A673 (cell line): ENCODE data around the gene ZBED1. TPM values are rescaled to one million over a fixed set of nuclear protein-coding genes. Genes with fewer than 3 reads are reported as not detected.

Experiments
- BruUV-seq: library from RNA; stranded (reverse); fragments of 400-500 nt; replicated peaks from 2 replicates; lab custom pipeline; 2021; lab: Mats Ljungman, UMichigan
- CTCF ChIA-PET: fragments of 300-600 bp; sonication (Branson Sonifier 250); formaldehyde crosslinking; loops from one replicate; lab custom pipeline; 2022; ENCODE audit warnings: antibody characterized with exemption; lab: Charles Lee
- POLR2A ChIA-PET: fragments of 300-600 bp; sonication (Branson Sonifier 250); formaldehyde crosslinking; loops from one replicate; lab custom pipeline; 2022; ENCODE audit warnings: antibody characterized with exemption; ENCODE audit not compliant: low non-redundant PET; lab: Charles Lee
- DNase-seq: peaks from one replicate; pipeline ENCODE4 v3.0.0-alpha.2; 2015; ENCODE audit warnings: low spot score
- H3K27ac ChIP-seq: fragments of 200-600 bp; sonication (generic); 2 replicates; pipeline ENCODE4 v1.5.1; 2016; ENCODE audit warnings: mixed run types, low read depth, mild to moderate bottlenecking, mixed read lengths, antibody characterized with exemption, low read length; ENCODE audit not compliant: poor library complexity, severe bottlenecking
- H3K27me3 ChIP-seq: fragments of 200-600 bp; sonication (generic); replicated peaks from 2 replicates; pipeline ENCODE4 v1.6.1; 2017; ENCODE audit warnings: mixed run types, low read depth, mild to moderate bottlenecking, mixed read lengths, antibody characterized with exemption, low read length; ENCODE audit not compliant: insufficient read depth, poor library complexity
- H3K36me3 ChIP-seq: fragments of 200-600 bp; sonication (generic); 2 replicates; pipeline ENCODE4 v1.6.1; 2016; ENCODE audit warnings: mixed run types, mild to moderate bottlenecking, mixed read lengths, antibody characterized with exemption, low read length; ENCODE audit not compliant: insufficient read depth, poor library complexity, severe bottlenecking
- H3K4me1 ChIP-seq: fragments of 200-600 bp; sonication (generic); 2 replicates; pipeline ENCODE4 v1.6.1; 2017; ENCODE audit warnings: mixed run types, mild to moderate bottlenecking, mixed read lengths, antibody characterized with exemption, low read length; ENCODE audit not compliant: insufficient read depth, poor library complexity, severe bottlenecking
- H3K4me3 ChIP-seq: fragments of 200-600 bp; sonication (generic); 2 replicates; pipeline ENCODE4 v1.5.1; 2016; ENCODE audit warnings: low read depth, mixed run types, mild to moderate bottlenecking, mixed read lengths, low read length; ENCODE audit not compliant: poor library complexity, severe bottlenecking
- H3K9me3 ChIP-seq: fragments of 200-600 bp; sonication (generic); 2 replicates; pipeline ENCODE4 v1.6.1; 2016; ENCODE audit warnings: mixed run types, low read depth, mild to moderate bottlenecking, mixed read lengths, antibody characterized with exemption, low read length; ENCODE audit not compliant: poor library complexity, severe bottlenecking
- EZH2 ChIP-seq: fragments of 200-600 bp; sonication (generic); IDR thresholded peaks from 2 replicates; pipeline ENCODE4 v1.6.1; 2017; ENCODE audit warnings: borderline replicate concordance, low read depth, mild to moderate bottlenecking, mixed read lengths, antibody characterized with exemption, low read length; ENCODE audit not compliant: poor library complexity, severe bottlenecking
- intact Hi-C: fragments of 100-400 bp; cut with micrococcal nuclease; formaldehyde crosslinking; loops from one replicate; pipeline ENCODE4 v1.10.0; 2022; ENCODE audit not compliant: unreplicated experiment
- total RNA-seq: library from RNA; stranded (reverse); gene quantifications from 2 replicates; pipeline ENCODE4 v1.2.3, GENCODE V29; 2021
- TF ChIP-seq, protein P1 (sequence below): fragments of 300-800, 200-600 bp; sonication (generic); conservative IDR thresholded peaks from 2 replicates; pipeline ENCODE4 v1.5.1; 2017; ENCODE audit warnings: low read depth, mild to moderate bottlenecking, antibody characterized with exemption, low read length, moderate library complexity, mixed read lengths

ZBED1 gene
- total RNA-seq, 1 experiment from 2014 or later: 37.6 TPM

- no peaks in the 10 kb centered on the region for H3K9me3 ChIP-seq
- no TSS peak for BruUV-seq
- no peak for TF ChIP-seq EZH2
- TF ChIP-seq, protein P1, sequence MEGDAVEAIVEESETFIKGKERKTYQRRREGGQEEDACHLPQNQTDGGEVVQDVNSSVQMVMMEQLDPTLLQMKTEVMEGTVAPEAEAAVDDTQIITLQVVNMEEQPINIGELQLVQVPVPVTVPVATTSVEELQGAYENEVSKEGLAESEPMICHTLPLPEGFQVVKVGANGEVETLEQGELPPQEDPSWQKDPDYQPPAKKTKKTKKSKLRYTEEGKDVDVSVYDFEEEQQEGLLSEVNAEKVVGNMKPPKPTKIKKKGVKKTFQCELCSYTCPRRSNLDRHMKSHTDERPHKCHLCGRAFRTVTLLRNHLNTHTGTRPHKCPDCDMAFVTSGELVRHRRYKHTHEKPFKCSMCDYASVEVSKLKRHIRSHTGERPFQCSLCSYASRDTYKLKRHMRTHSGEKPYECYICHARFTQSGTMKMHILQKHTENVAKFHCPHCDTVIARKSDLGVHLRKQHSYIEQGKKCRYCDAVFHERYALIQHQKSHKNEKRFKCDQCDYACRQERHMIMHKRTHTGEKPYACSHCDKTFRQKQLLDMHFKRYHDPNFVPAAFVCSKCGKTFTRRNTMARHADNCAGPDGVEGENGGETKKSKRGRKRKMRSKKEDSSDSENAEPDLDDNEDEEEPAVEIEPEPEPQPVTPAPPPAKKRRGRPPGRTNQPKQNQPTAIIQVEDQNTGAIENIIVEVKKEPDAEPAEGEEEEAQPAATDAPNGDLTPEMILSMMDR: no peak
- ChIA-PET POLR2A (no interaction called here), CTCF (no interaction called here)
- DNase-seq: no peak
- no peaks in the 10 kb centered on the region for H3K27me3 ChIP-seq
- intact Hi-C loops: no loop called here
- no peaks in the 10 kb centered on the region for H3K36me3 ChIP-seq
- H3K4me3 ChIP-seq: no peak overlapping the region
- H3K4me1 ChIP-seq: peaks cover 7% of the 10 kb centered on the region
- no peak overlapping the region for H3K27ac ChIP-seq
Measured at GRCh38 chrX:2547736-2548135, 47.0 kb upstream of the ZBED1 start.

- Histone ChIP-seq H3K27ac (no peak overlapping the region), H3K9me3 (no peaks in the 10 kb centered on the region), H3K36me3 (no peaks in the 10 kb centered on the region), H3K4me1 (no peaks in the 10 kb centered on the region), H3K4me3 (no peak overlapping the region), H3K27me3 (no peaks in the 10 kb centered on the region)
- POLR2A ChIA-PET: no interaction called here
- intact Hi-C loops: no loop called here
- TF ChIP-seq EZH2: no peak
- TF ChIP-seq, protein P1: no peak
- CTCF ChIA-PET: no interaction called here
- DNase-seq: no peak
- no TSS peak for BruUV-seq
Measured at GRCh38 chrX:2546496-2546895, 45.7 kb upstream of the ZBED1 start.

DNA sequence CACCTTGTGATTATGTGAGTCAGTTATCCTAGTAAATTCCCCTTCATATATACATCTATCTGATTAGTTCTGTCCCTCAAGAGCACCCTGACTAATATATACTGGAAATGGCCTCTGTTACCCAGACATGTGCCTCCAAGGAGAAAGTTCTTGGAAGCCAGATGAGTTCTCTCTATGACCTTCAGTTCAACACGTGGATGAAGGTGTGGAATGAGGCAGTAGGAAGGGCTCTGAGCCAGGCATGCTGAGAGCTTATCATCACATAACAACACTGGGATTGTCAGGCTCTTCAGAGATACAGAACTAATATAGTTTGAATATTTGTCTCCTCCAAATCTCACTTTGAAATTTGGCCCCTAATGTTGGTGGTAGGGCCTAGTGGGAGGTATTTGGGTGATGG, 44.4 kb upstream of the ZBED1 start:
- Histone ChIP-seq H3K4me1 (no peaks in the 10 kb centered on the region), H3K36me3 (no peaks in the 10 kb centered on the region), H3K27ac (no peak overlapping the region), H3K27me3 (no peaks in the 10 kb centered on the region), H3K9me3 (no peaks in the 10 kb centered on the region), H3K4me3 (no peak overlapping the region)
- intact Hi-C loops: no loop called here
- no TSS peak for BruUV-seq
- POLR2A ChIA-PET: no interaction called here
- TF ChIP-seq EZH2: no peak
- CTCF ChIA-PET: no interaction called here
- DNase-seq: no peak

GRCh38 chrX:2542826-2543521, 42.2 kb upstream of the ZBED1 start:
- no peak for DNase-seq
- no peaks in the 10 kb centered on the region for H3K36me3 ChIP-seq
- POLR2A ChIA-PET: no interaction called here
- CTCF ChIA-PET: no interaction called here
- no peak for TF ChIP-seq EZH2
- TF ChIP-seq, protein P1: no peak
- no peaks in the 10 kb centered on the region for H3K9me3 ChIP-seq
- no TSS peak for BruUV-seq
- no peaks in the 10 kb centered on the region for H3K27me3 ChIP-seq
- no peak overlapping the region for H3K27ac ChIP-seq
- H3K4me1 ChIP-seq: no peaks in the 10 kb centered on the region
- intact Hi-C loops: no loop called here
- no peak overlapping the region for H3K4me3 ChIP-seq
